Aorta (tissue), 5 donors: ENCODE results near the gene CTSD. TPM values are rescaled to one million over a fixed set of nuclear protein-coding genes. Genes with fewer than 3 reads are reported as not detected.

ENCODE experiments used
- ATAC-seq: fragments of 200-7000 bp; cut with Tn5 transposase; one replicate; pipeline ENCODE4 v1.9.1; 2022; ENCODE audit warnings: moderate library complexity; ENCODE audit not compliant: low FRiP score
- DNase-seq, 2 donors: peaks; one replicate each; pipeline ENCODE4 v3.0.0-alpha.2; 2020
- H3K27ac ChIP-seq, 2 donors: one replicate each; pipeline ENCODE4 v1.5.1; 2013; ENCODE audit warnings: low read length in 2 of 2, mild to moderate bottlenecking in 2 of 2, moderate library complexity in 2 of 2, control low read depth in 1 of 2, inconsistent platforms in 1 of 2, low read depth in 1 of 2
- H3K27me3 ChIP-seq, 2 donors: one replicate each; pipeline ENCODE4 v1.6.1; 2013; ENCODE audit warnings: control low read depth in 1 of 2, low read length in 1 of 2, mild to moderate bottlenecking in 1 of 2, moderate library complexity in 1 of 2; ENCODE audit not compliant: insufficient read depth in 2 of 2, control insufficient read depth in 1 of 2
- H3K36me3 ChIP-seq, 2 donors: one replicate each; pipeline ENCODE4 v1.6.1; 2013; ENCODE audit warnings: control low read depth in 1 of 2, low read length in 1 of 2, mild to moderate bottlenecking in 1 of 2; ENCODE audit not compliant: insufficient read depth in 2 of 2, control insufficient read depth in 1 of 2
- H3K4me1 ChIP-seq, 2 donors: one replicate each; pipeline ENCODE4 v1.6.1; 2013; ENCODE audit warnings: low read length in 2 of 2, control low read depth in 1 of 2, mild to moderate bottlenecking in 1 of 2, moderate library complexity in 1 of 2; ENCODE audit not compliant: insufficient read depth in 2 of 2, control insufficient read depth in 1 of 2
- H3K4me3 ChIP-seq, 2 donors: one replicate each; pipeline ENCODE4 v1.5.1; 2013; ENCODE audit warnings: low read length in 2 of 2, control low read depth in 1 of 2, mild to moderate bottlenecking in 1 of 2
- H3K9me3 ChIP-seq: one replicate; pipeline ENCODE4 v1.6.1; 2013; ENCODE audit warnings: mild to moderate bottlenecking, low read length; ENCODE audit not compliant: control insufficient read depth
- WGBS, 2 donors: extraction: QIAGEN DNeasy Blood & Tissue Kit; methylation state at CpG; one replicate each; pipeline ENCODE4 v1.1.7; 2013; 5-methylcytosine and 5-hydroxymethylcytosine counted together
- intact Hi-C, 2 donors: fragments of 100-400 bp; cut with DNase I; formaldehyde crosslinking; loops; one replicate each; pipeline versions ENCODE4 v1.14.2 to v1.15.0; 2022
- polyA plus RNA-seq, 2 donors: library from polyadenylated mRNA; stranded (reverse); fragments of 200-250 nt; gene quantifications; one replicate each; pipeline ENCODE4 v1.2.3, GENCODE V29; 2013
- total RNA-seq, 2 donors: library from RNA; stranded (reverse); fragmentation: NEBNext Ultra II Directional; extraction: Animal tissue kit (Norgen Biotek cat#: 25700); gene quantifications; one replicate each; pipeline ENCODE4 v1.2.1, GENCODE V29; 2021
- donor health status: healthy with polysubstance abuse.
- donor health status: Bipolar disorder and iron deficiency.
- donor health status: DM: no; HTN: no; CAD: no.
- donor health status: DM: no; HTN: no; CAD: no.
- donor health status: DM: yes; HTN: yes; CAD: no.

The CTSD gene
- total and polyA plus RNA-seq, 4 donors = 473 to 646 (median 577) TPM

- intact Hi-C loops = no loop called here
- H3K4me1 ChIP-seq = no peaks in the 10 kb centered on the region
- 90 to 91% methylated on average over 23 of the region's 23 CpGs for WGBS, 2 donors
- no peak for DNase-seq
- no peaks in the 10 kb centered on the region for H3K36me3 ChIP-seq
- no peaks in the 10 kb centered on the region for H3K27me3 ChIP-seq
- no peak overlapping the region for H3K27ac ChIP-seq
- ATAC-seq = no peak
- H3K9me3 ChIP-seq = no peaks in the 10 kb centered on the region
- H3K4me3 ChIP-seq = no peak overlapping the region
Observed at GRCh38 chr11:1784761-1785650, 21.3 kb upstream of the CTSD start.

GRCh38 chr11:1783725-1784529 is 20.2 kb upstream of the CTSD start:
- intact Hi-C loops = no loop called here

GRCh38 chr11:1782831-1783724 is 19.4 kb upstream of the CTSD start:
- peak in 1 of 2 donors; percentile 66 for DNase-seq
- no peak overlapping the region for H3K27ac ChIP-seq
- no peaks in the 10 kb centered on the region for H3K36me3 ChIP-seq
- no peaks in the 10 kb centered on the region for H3K4me1 ChIP-seq
- no peaks in the 10 kb centered on the region for H3K9me3 ChIP-seq
- WGBS, 2 donors = 81 to 85% methylated on average over 20 of the region's 20 CpGs
- no peak overlapping the region for H3K4me3 ChIP-seq
- ATAC-seq = no peak
- intact Hi-C loops = no loop called here
- H3K27me3 ChIP-seq = no peaks in the 10 kb centered on the region

More at GRCh38 chr11:1783725-1784529, 20.2 kb upstream of the CTSD start:
- Histone ChIP-seq H3K36me3 (no peaks in the 10 kb centered on the region), H3K4me3 (no peak overlapping the region), H3K9me3 (no peaks in the 10 kb centered on the region), H3K27ac (no peak overlapping the region), H3K27me3 (no peaks in the 10 kb centered on the region), H3K4me1 (no peaks in the 10 kb centered on the region)
- WGBS, 2 donors = 90 to 94% methylated on average over 24 of the region's 24 CpGs
- ATAC-seq (no peak), DNase-seq (no peak)

GRCh38 chr11:1782031-1782590 is 18.4 kb upstream of the CTSD start:
- Histone ChIP-seq H3K27ac (no peak overlapping the region), H3K9me3 (no peaks in the 10 kb centered on the region), H3K27me3 (no peaks in the 10 kb centered on the region), H3K4me1 (no peaks in the 10 kb centered on the region), H3K36me3 (no peaks in the 10 kb centered on the region), H3K4me3 (no peak overlapping the region)
- ATAC-seq (no peak), DNase-seq (peak in 1 of 2 donors; percentile 63)
- 90 to 91% methylated on average over 9 to 13 of the region's 13 CpGs for WGBS, 2 donors
- intact Hi-C loops = no loop called here

GRCh38 chr11:1781593-1781975 is 17.9 kb upstream of the CTSD start:
- Histone ChIP-seq H3K27me3 (no peaks in the 10 kb centered on the region), H3K9me3 (no peaks in the 10 kb centered on the region), H3K4me1 (no peaks in the 10 kb centered on the region), H3K4me3 (no peak overlapping the region), H3K27ac (no peak overlapping the region), H3K36me3 (no peaks in the 10 kb centered on the region)
- ATAC-seq = no peak
- 79 to 87% methylated on average over 9 of the region's 9 CpGs for WGBS, 2 donors
- DNase-seq = no peak
- intact Hi-C loops = no loop called here

GRCh38 chr11:1780700-1781592 is 17.2 kb upstream of the CTSD start:
- no peak overlapping the region for H3K27ac ChIP-seq
- 88 to 89% methylated on average over 23 to 25 of the region's 25 CpGs for WGBS, 2 donors
- H3K27me3 ChIP-seq = no peaks in the 10 kb centered on the region
- DNase-seq (peak in 1 of 2 donors; percentile 88), ATAC-seq (no peak)
- no peaks in the 10 kb centered on the region for H3K36me3 ChIP-seq
- H3K9me3 ChIP-seq = no peaks in the 10 kb centered on the region
- H3K4me3 ChIP-seq = no peak overlapping the region
- intact Hi-C loops = no loop called here
- no peaks in the 10 kb centered on the region for H3K4me1 ChIP-seq

GRCh38 chr11:1779806-1780699 is 16.3 kb upstream of the CTSD start:
- Histone ChIP-seq H3K36me3 (no peaks in the 10 kb centered on the region), H3K4me3 (no peak overlapping the region), H3K9me3 (no peaks in the 10 kb centered on the region), H3K4me1 (no peaks in the 10 kb centered on the region), H3K27me3 (no peaks in the 10 kb centered on the region), H3K27ac (no peak overlapping the region)
- intact Hi-C loops = no loop called here
- WGBS, 2 donors = 90 to 91% methylated on average over 33 to 34 of the region's 34 CpGs
- no peak for ATAC-seq
- no peak for DNase-seq
